GM12874 (cell line): Measurements from ENCODE around the gene TOX2.

Experiments used
- CTCF ChIP-seq: IDR thresholded peaks from 2 replicates; pipeline ENCODE4 v1.5.1; 2011; ENCODE audit warnings: low read depth, mild to moderate bottlenecking, control low read depth, low read length, moderate library complexity; ENCODE audit not compliant: insufficient read depth

TOX2 gene

GRCh38 chr20:44033344-44033743 lies 118.7 kb downstream of the TOX2 start:
- TF ChIP-seq CTCF: no peak

- TF ChIP-seq CTCF: no peak
Observed at GRCh38 chr20:44033873-44034272, 119.2 kb downstream of the TOX2 start.

- TF ChIP-seq CTCF: no peak
Observed at GRCh38 chr20:44034451-44034850, 119.8 kb downstream of the TOX2 start.

- TF ChIP-seq CTCF: no peak
Observed at GRCh38 chr20:44034965-44035635, 120.4 kb downstream of the TOX2 start.

- TF ChIP-seq CTCF: no peak
Observed at GRCh38 chr20:44035924-44036323, 121.3 kb downstream of the TOX2 start.

- no peak for TF ChIP-seq CTCF
Observed at GRCh38 chr20:44036441-44036840, 121.8 kb downstream of the TOX2 start.

GRCh38 chr20:44038681-44039123 lies 124.0 kb downstream of the TOX2 start:
- no peak for TF ChIP-seq CTCF
